Fibroblast of the aortic adventitia (primary cell): ENCODE results near the gene MARCOL. TPM values are rescaled to one million over a fixed set of nuclear protein-coding genes. Genes with fewer than 3 reads are reported as not detected.

Source experiments
- DNase-seq: peaks from one replicate; pipeline ENCODE4 v3.0.0-alpha.2; 2010; ENCODE audit warnings: low read depth
- H3K4me3 ChIP-seq: 2 replicates; pipeline ENCODE4 v1.5.1; 2011; ENCODE audit warnings: low read depth, mild to moderate bottlenecking, control low read depth, low read length, moderate library complexity
- CTCF ChIP-seq: IDR thresholded peaks from 2 replicates; pipeline ENCODE4 v1.5.1; 2011; ENCODE audit warnings: mild to moderate bottlenecking, low read length, control low read depth, inconsistent platforms; ENCODE audit not compliant: insufficient read depth
- total RNA-seq: library from RNA; depleted of rRNA; stranded (reverse); fragments of >200 nt; gene quantifications from 2 replicates; pipeline ENCODE4 v1.2.3, GENCODE V29; 2012; ENCODE audit warnings: low replicate concordance

MARCOL gene
- total RNA-seq, 1 donor = not detected

DNA sequence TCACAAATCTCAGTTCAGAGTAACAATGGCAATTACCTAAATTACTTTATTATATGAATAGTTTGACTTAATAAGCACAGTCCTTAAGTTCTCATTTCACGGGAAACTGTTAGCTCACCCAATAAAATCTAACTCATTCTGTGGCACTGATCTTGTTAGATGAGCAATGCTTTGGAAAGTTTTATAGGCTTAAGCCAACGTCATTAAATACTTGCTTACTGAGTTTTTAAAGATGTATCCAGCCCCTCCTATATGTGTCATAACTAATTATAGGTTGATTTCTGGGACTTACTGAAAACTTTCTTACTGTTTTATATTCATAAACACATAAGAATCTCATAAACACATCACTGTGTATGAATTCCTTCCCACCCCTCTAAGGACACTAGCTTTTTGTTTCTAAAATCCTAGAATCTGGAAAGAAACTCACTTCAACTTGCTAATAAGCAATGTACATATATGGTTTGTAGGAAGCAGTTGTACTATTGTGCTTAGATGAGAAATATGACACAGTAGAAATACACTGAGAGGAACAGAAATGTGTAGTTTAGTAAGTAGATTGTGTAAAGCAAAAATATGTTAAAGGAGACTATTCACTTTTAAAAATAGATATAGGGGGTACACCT, 14.1 kb upstream of the MARCOL start:
- no peak for DNase-seq
- no peak overlapping the region for H3K4me3 ChIP-seq
- TF ChIP-seq CTCF = no peak

DNA sequence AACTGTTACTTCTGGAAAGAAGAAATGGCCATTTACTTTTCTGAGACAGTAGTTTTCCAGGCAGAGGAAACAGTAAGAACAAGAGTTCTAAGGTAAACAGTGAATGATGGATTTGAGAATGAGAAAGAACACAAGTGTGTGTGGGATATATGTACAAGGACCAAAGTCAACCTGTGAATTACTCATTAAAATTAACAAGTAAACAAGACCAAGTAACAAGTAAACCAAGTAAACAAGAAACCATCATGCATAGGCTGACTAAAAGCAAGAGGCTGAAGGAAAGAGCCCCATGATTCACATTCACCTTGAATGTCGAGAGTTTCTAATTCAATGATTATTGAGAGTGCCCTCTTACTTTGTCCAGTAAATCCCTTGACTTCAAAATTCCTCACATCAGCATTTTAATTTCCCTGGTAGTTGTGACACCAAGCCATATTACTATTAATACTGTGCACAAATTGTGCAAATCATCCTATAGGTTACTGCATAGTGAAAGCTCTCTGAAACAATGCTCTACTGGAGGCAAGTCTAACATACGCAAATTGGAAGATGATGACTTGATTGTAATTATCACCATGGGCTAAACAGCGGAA, 9.8 kb upstream of the MARCOL start:
- no peak for DNase-seq
- no peak overlapping the region for H3K4me3 ChIP-seq
- TF ChIP-seq CTCF = no peak

DNA sequence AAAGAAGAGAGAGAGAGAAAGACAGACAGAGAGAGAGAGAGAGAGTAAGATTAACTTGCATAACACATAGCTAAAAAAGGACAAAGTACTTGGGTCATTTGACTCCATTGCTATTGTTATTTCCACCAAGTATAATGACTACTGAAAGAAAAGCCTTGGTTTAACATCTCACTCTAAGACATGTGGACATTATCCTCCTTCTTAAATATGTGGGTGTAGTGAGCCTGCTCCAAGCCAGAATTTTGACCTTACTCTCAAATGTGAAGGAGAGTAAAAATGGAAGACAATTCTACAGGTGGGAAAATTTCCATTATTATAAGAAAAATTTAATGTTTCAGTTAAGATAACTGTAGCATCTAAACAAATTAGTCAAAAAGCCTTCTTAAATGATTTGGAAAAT, 8.5 kb upstream of the MARCOL start:
- no peak for TF ChIP-seq CTCF
- DNase-seq = no peak
- no peak overlapping the region for H3K4me3 ChIP-seq

DNA sequence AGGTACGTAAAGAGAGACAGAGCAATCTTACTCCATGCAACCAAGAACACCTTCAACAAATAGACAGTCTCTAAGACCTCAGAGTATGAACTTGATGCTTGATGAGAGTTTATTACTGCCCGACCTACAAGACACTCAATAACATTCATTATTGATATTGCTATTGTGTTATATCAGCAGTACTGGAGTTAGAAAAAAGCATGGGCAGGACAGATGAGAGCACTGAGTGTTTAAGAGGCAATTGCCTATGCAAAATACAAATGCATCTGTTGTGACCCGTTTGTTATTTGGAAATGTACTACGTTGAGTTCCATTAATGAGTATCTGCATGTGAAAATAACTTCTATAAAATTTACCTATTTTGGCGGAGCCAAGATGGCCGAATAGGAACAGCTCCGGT, 8.1 kb upstream of the MARCOL start:
- H3K4me3 ChIP-seq = no peak overlapping the region
- no peak for DNase-seq
- no peak for TF ChIP-seq CTCF

GRCh38 chr5:148237785-148238417, 424 bp upstream of the MARCOL start:
- no peak overlapping the region for H3K4me3 ChIP-seq
- DNase-seq = no peak
- TF ChIP-seq CTCF = no peak

GRCh38 chr5:148248894-148249293, 10.6 kb downstream of the MARCOL start:
- TF ChIP-seq CTCF = no peak
- DNase-seq = no peak
- no peak overlapping the region for H3K4me3 ChIP-seq

GRCh38 chr5:148255456-148255855, 17.1 kb downstream of the MARCOL start:
- no peak for TF ChIP-seq CTCF
- no peak overlapping the region for H3K4me3 ChIP-seq
- DNase-seq = no peak
